Activated T-cell treated with anti-CD3 and anti-CD28 coated beads for 48 hours (primary cell): Measurements from ENCODE around the gene FAM13A.
"Not testable (repeated sequence)": the region's sequence is repeated elsewhere in the genome, so short reads cannot be mapped to it uniquely, and the experiment has no call there.

Source experiments
- DNase-seq: peaks from one replicate; pipeline ENCODE4 v3.0.0-alpha.2; 2020; ENCODE audit warnings: low read depth

The FAM13A gene

DNA sequence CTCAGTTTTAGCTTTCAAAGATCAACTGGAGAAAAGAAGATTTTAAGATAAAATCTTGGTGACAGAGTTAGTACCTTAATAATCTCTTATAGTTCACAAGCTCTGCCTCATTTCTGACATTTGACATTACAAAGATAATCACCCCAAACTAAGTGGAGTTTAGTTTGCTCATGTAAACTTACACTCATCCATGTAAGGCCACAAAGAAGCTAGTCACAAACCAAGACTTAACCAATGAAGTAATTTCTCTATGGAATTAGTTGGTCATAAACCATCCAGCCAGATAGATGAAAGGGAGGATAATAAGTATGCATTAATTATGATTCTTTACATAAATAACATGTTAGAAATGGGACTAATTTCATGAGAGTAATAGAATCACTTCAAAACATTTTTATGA, 159.2 kb downstream of the FAM13A start:
- no peak for DNase-seq

GRCh38 chr4:88897180-88897579, 159.8 kb downstream of the FAM13A start:
- no peak for DNase-seq

GRCh38 chr4:88893961-88894360, 163.0 kb downstream of the FAM13A start:
- DNase-seq = no peak

- DNase-seq = no peak
Observed at GRCh38 chr4:88892646-88893045, 164.3 kb downstream of the FAM13A start.

DNA sequence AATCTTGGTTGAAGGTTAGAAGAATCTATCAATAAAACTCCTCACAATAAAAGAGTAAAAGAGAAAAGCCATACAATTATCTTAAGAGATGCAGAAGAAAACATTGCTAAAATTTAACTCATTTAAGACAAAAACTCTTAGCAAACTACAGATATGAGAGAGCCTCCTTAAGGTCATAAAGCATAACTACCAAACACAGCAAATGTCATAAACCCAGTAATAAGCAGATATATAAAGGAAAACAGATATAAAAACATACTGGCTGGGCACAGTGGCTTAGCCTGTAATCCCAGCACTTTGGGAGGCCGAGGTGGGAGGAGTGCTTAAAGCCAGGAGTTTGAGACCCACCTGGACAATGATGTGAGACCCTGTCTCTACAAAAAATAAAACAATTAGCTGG, 165.3 kb downstream of the FAM13A start:
- DNase-seq = no peak

- DNase-seq = not testable (repeated sequence)
Observed at GRCh38 chr4:88887409-88887808, 169.6 kb downstream of the FAM13A start.

DNA sequence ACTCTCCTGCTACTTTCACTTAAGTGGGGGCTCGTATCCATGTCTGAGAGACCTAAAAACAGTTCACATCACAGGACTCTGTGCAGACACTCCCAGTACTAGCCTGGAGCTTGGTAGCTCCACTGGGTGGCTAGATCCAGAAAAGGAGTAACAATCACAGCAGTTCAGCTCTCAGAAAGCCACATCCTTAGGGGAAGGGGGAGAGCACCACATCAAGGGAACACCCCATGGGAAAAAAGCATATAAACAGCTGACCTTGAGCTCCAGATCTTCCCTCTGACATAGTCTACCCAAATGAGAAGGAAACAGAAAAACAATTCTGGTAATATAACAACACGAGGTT, 175.8 kb downstream of the FAM13A start:
- no peak for DNase-seq

DNA sequence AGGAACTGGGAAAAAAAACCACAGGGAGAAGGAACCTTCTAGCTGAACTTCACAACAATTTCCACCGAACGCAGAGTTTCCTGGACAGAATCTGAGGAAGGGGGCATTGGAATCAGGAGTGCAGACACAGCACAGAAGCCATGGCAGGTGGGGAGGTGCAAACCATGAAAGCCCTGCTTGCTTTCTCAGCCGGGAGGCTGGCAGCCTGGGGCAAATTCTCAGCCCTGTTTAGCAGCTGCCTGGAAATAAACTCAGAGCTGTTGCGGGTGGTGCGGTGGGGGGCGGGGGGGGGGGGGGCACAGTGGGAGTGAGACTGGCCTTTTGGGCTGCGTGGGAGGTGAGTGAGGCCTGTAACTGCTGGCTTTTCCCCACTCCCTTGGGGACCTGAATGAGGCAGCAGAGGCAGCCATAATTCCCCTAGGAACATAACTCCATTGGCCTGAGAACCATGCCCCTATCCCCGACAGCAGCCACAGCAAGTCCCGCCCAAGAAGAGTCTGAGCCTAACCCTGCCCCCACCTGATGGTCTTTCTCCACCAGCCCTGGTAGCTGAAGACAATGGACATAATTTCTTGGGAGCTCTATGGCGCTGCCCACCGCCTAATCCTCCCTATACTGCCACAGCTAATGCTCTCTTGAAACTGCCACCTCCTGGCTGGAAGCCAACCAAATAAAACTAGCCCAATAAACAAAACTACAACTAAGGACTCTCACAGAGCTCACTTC, 176.3 kb downstream of the FAM13A start:
- DNase-seq = no peak

GRCh38 chr4:88879991-88880390, 177.0 kb downstream of the FAM13A start:
- no peak for DNase-seq

- DNase-seq = no peak
Observed at GRCh38 chr4:88878642-88879041, 178.3 kb downstream of the FAM13A start.

DNA sequence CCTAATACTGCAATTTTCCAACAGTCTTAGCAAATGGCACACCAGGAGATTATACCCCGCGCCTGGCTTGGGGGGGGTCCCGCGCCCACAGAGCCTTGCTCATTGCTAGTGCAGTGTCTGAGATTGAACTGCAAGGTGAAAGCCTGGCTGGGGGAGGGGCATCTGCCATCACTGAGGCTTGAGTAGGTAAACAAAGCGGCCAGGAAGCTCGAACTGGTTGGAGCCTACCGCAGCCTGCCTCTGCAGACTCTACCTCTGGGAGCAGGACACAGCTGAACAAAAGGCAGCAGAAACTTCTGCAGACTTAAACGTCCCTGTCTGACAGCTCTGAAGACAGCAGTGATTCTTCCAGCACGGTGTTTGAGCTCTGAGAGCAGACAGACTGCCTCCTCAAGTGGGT, 186.6 kb downstream of the FAM13A start:
- no peak for DNase-seq

DNA sequence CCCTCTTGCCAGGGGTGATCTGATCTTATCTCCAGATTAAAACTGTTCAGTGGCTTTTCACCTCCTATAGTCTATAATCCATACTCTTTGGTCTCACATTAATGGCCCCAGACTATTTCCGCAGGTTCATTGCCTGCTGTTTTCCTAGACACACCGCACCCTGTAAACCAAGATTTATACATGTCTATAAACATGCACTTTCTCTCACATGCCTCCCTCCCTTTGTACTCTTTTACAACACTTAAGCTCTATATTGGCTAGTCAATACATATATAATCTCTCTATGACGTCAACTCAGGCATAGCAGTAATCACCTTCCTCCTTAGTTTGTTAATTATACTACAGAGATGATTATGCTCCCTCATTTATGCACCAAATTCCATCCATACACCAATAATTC, 188.5 kb downstream of the FAM13A start:
- no peak for DNase-seq

GRCh38 chr4:88866862-88867550, 190.0 kb downstream of the FAM13A start:
- DNase-seq = no peak

DNA sequence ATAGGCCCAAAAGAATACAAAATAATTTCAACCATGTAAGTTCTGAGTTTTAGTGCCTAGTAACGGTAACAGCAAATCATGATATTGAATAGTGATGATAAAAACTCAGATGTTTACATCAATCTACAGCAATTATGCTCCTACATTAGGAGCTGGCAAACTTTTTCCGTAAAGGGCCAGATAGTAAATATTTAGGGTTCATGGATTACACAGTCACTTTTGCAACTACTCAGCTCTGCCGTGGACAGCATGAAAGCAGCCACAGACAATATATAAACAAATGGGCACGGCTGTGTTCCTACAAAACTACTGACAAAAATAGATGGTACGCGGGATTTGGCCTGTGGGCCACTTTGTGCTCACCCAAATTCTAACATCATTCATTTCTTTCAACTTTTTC, 191.5 kb downstream of the FAM13A start:
- DNase-seq = no peak

- DNase-seq = no peak
Observed at GRCh38 chr4:88865046-88865445, 191.9 kb downstream of the FAM13A start.

DNA sequence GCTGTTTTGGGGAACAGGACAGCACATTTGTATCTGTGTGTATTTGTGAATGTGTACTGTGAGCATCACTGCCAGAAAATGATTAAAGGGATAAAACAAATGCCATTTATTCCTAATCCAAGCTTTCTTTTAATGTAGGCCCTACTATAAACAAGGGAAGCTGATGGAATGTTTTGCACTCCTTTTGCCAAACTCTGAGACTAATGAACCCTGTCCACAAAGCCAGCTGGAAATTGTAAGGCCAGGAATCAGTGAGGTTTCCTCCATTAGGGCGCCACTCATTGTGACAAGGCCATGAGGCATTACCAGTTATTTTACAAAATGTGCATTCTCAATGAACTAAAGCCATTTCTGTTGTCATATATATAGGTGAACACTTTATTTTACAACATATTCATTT, 196.4 kb downstream of the FAM13A start:
- no peak for DNase-seq

DNA sequence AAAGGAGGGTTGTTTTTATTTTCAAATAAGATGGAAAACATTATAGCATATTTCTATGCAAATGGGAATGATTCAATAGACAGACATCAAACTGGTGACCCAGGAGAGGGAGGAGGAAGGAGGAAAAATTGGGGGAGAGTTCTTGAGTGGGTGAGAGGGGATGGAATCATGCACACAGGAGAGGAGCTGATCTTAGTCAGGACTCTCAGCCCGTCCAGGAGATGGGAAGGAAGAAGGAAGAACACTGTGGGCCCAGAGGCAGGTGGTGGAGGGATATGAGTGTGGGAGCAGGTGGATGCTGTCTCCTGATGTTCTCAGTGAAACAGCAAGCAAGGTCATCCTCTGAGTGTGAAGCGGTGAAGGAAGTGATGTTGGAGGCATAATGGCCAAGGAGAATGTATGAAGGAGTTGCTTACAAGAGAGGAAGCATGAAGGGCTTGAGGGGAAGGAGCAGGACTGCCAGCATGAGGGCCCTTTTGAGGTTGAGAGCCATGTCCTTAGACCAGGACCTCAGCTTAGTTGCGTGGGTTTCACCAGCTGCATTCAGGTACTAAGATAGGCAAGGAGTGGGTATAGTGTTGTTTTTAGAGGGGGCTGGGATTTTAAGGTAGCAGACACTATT, 197.7 kb downstream of the FAM13A start:
- no peak for DNase-seq

DNA sequence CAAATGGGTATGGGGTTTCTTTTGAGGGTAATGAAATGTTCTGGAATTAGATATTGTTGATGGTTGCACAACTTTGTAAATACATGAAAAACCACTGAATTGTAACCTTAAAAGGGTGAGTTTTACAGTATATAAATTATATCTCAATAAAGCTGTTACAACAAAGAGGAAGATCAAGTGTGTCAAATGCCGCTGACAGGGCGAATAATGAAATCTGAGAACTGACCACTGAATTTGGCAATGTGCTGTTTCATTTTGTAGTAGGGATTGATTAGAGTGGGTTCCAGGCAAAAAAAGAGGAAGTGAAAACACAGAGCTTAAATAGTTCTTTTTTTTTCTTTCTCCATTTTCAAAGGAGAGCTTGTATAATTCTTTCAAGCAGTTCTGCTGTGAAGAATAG, 198.2 kb downstream of the FAM13A start:
- no peak for DNase-seq

DNA sequence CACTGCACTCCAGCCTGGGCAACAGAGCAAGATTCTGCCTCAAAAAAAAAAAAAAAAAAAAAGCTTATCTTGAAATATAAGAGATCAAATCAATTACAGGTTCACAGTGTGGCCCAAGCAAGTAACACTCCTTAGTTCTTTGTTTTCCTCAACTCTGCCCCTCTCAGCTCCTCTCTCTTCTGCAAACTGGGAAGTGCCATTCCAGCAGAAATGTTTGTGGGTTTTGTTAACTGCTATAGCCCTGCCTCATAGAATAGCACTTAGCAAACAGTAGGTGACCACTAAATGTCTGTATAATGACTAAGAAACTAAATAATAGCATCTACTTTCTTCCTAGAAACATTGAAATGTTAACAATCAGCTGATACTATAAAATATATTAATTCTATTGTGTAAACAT, 199.4 kb downstream of the FAM13A start:
- DNase-seq = no peak

GRCh38 chr4:88854481-88854880, 202.5 kb downstream of the FAM13A start:
- no peak for DNase-seq

DNA sequence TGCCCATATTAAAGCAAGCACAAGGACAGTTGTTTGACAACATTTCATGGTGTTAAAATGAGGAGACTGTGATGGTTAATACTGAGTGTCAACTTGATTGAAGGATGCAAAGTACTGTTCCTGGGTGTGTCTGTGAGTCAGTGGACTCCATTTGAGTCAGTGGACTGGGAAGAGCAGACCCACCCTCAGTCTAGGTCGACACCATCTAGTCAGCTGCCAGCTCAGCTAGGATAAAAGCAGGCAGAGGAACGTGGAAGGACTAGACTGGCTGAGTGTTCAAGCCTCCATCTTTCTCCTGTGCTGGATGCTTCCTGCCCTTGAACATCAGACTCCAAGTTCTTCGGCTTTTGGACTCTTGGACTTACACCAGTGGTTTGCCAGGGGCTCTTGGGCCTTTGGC, 203.4 kb downstream of the FAM13A start:
- DNase-seq = not testable (repeated sequence)

- DNase-seq = no peak
Observed at GRCh38 chr4:88846206-88846790, 210.7 kb downstream of the FAM13A start.

DNA sequence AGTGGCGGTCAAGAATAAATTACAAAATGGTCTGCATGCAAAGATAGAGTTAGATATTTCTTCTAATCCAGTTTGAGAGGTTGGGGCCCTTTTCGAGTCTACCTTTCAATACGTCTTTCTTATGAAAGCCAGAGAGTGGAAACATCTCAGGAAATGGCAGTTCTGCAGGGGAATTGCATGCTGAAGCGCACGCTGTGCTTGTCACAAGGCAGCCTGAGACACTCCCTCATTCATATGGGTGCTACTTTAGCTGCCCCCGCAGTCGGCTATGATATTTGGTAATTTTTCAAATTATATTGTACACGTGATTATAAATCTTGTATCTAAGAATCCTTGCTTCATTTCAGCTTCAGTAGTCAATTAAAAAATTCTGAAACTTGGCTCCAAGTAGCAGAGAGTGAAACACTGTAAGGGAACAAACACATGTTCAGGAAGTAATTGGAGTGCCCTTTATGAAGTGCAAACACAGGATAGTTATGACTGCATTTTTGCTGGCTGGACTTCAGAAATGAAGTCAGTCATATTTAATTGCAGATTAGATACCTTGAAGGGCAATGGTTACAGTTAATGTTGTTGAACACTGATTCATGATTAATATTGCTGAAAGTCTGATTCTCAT, 213.8 kb downstream of the FAM13A start:
- DNase-seq = no peak
